Measurements from ENCODE around the gene CACNG7.
"Not testable (repeated sequence)": the region's sequence is repeated elsewhere in the genome, so short reads cannot be mapped to it uniquely, and the experiment has no call there.

CACNG7 gene

GRCh38 chr19:53906211-53907192, 2.6 kb upstream of the CACNG7 start:
- no peak for DNase-seq

GRCh38 chr19:53907193-53907581, 1.9 kb upstream of the CACNG7 start:
- DNase-seq, result no peak

GRCh38 chr19:53907690-53908089, 1.4 kb upstream of the CACNG7 start:
- no peak for DNase-seq

DNA sequence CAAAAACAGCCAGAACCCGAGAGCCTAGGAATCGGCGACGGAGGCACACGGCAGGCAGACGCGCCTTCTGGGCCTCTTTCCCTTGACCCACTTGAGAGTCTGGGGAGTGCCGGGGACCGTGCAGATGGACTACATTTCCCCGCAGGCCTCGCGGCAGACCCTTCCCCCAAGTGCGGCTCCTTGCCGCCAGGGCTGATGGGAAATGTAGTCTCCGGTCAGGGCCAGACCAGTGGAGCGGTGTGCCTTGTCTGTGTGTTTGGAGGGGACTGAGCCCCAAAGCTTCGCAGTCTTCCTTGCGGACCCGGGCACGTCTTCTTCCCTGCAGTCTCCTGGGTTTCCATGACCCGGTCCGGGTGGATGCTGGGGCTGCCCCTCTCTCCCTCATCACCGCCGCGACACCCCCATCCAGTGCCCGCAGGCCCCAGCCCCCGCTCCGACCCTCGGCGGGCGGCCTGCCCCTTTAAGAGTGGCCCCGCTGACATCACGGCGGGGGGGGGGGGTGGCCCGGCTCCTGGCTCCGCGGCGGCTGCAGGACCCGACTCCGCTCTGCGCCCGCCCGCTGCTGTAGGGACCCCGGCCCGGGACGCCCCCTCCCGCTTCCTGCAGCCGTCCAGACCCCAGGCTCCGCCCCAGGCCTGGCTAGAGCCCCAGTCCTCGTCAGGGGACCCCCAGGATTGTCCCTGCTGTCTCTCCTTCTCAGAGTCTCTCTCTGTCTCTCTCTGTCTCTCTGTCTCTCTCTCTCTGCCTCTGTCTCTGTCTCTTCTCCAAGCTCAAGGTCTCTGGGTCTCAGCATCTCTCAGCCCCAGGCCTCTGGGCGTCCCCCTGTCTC, 758 bp upstream of the CACNG7 start:
- no peak for DNase-seq

- DNase-seq, result no peak
These were observed 542 bp downstream of the CACNG7 start for GRCh38 chr19:53909471-53910169.

DNA sequence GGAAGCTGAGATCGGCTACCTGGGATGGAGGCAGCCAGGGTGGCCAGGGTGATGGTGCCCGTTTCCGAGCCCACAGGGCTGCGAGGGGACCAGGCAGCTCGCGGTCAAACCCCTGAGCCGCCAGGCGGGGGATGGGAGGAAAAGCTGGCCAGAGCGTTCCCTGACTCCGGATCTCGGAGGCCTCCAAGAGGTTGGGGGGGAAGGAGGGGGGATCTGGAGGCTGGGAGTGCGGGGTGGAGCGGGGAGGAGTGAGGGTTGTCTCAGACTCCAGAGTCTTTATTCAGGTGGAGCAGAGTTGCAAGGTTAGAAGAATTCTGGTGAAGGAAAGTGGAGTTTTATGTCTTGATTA, 1.1 kb downstream of the CACNG7 start:
- DNase-seq, result no peak

GRCh38 chr19:53912653-53913052, 3.6 kb downstream of the CACNG7 start:
- DNase-seq, result no peak

DNA sequence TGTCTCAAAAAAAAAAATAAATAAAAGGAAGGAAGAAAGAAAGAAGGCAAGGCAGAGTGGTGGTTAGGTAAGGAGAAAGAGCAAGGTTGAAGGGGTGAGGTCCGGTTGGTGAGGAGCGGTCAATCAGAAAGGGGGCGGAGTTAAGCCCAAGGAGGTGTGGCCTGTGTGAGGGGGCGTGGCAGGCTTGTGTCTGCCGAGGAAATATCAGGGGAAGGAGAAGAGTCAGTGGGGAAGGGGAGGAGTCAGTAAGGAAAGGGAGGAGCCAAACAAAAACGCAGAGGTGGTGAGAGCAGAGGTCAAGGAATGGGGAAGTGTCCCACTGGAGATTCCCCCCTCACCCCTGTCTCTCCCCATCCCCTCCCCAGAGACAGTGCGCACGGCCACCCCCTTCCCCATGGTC, 5.9 kb downstream of the CACNG7 start:
- no peak for DNase-seq

DNA sequence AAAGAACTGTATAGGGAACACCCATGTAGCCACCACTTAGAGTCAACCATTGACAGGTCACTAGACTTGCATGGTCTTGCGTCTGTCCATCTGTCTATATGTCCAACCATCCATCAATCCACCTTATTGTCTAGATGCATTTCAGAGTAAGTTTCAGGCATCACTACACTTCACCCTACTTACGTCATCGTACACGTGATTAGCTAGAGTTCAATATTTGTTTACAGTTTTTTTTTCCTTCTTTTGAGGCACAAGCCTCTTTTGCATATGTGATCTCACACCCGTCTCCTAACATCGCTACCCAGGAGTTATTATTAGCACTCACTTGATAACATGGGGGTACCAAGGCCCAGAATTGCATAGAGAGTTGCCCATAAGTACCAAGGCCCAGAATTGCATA, 6.9 kb downstream of the CACNG7 start:
- no peak for DNase-seq

GRCh38 chr19:53917356-53917755, 8.3 kb downstream of the CACNG7 start:
- no peak for DNase-seq

GRCh38 chr19:53927739-53928138, 18.7 kb downstream of the CACNG7 start:
- DNase-seq, result no peak

GRCh38 chr19:53936029-53936428, 27.0 kb downstream of the CACNG7 start:
- DNase-seq, result no peak

DNA sequence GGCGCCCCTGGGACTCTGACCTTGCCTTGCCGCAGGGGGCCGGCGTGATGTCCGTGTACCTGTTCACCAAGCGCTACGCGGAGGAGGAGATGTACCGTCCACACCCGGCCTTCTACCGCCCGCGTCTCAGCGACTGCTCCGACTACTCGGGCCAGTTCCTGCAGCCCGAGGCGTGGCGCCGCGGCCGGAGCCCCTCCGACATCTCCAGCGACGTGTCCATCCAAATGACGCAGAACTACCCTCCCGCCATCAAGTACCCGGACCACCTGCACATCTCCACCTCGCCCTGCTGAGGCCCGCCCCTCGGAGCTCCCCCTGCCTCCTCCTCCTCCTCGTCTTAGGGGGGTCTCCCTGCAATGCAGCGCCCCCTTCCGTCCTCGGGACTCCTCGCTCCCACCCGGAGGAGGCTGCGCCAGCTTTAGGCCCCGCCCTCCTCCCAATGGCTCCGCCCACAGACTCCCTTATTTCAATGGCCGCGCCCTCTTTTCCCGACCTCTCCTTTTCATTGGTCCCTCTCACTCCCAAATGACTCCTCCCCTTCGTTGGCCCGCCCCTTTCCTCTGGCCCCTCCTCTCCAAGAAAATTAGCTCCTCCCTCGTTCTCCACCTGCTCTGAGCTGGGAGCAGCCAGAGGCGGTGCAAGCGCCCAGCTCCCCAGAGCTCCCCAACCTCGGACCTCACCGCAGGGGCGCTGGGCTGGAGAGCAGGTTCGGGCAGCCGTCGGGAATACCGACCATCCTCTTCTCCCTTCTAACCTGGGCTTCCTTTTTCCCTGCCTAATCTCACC, 33.1 kb downstream of the CACNG7 start:
- DNase-seq, result no peak

DNA sequence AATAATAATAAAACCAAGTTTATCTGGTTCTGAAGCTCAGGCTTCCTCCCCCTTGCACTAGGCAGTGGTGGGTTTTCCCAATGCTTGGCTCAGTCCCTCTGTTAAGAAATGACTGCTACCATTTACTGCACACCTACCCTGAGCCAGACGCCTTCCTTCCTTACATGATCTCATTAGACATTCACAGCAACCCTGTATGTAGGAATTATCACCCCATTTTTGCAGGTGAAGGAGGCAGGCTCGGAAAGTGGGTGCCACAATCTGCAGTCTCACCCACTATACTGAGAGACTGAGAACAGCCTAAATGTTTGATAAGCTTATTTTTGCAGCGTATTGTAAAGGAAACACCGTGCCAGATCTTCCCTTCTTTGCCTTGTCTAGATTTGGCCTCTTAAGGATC, 35.3 kb downstream of the CACNG7 start:
- DNase-seq, result no peak

- DNase-seq, result no peak
These were observed 35.9 kb downstream of the CACNG7 start for GRCh38 chr19:53944933-53945332.

GRCh38 chr19:53945441-53945840, 36.4 kb downstream of the CACNG7 start:
- DNase-seq, result no peak

DNA sequence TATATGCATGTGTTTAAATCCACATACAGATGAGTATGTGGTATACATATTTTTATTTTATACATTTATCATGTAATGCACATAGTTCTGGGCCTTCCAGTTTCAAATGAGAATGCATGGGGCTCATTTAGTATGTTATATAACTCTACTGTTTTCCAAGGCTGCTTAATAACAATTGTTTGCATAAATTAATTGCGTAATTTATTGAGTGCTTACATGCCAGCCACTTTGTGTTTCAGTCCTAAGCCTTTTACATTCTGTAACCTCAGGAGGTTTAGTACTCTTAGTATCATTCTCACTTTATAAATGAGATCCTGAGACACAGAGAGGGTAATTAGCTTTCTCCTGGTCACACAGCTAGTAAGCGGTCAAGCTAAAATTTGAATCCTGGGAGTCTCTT, 36.9 kb downstream of the CACNG7 start:
- DNase-seq, result no peak

DNA sequence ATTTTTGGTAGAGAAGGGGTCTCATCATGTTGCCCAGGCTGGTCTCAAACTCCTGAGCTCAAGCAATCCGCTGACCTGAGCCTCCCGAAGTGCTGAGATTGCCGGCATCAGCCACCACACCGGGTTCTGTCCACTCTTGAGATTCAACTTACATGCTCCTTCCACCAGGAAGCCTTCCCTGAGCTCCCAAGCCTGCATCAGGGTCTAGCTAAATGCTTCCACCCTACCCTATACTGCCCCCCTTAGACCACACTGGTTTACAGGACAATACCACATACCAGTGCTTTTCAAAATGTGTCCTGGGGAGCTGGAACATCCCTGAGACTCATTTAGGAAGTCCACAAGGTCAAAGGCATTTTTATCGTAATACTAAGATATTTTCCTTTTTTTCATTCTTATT, 38.5 kb downstream of the CACNG7 start:
- DNase-seq, result no peak

- not testable (repeated sequence) for DNase-seq
These were observed 39.5 kb downstream of the CACNG7 start for GRCh38 chr19:53948611-53949010.

DNA sequence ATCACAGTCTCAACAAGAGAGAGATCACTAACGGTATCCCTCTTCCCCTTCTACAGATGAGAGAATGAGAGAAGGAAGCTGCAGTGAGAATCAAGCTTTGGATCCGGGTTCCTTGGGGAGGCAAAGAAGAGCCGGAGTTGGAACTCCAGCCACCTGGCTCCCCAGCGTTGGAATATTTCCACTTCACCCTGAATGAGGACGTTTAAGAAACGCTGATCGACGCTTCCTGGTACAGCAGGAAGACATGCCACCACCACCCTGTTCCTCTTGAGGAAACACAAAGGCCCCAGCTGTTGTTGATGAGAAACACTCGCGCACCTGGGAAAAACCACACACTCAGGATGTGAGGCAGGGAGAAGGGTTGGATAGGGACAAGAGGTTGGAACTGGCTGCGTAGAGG, 42.4 kb downstream of the CACNG7 start:
- DNase-seq, result no peak

- DNase-seq, result no peak
These were observed 42.9 kb downstream of the CACNG7 start for GRCh38 chr19:53951947-53952346.

- no peak for DNase-seq
These were observed 44.3 kb downstream of the CACNG7 start for GRCh38 chr19:53953383-53953782.
